GM10847 (cell line): Measurements from ENCODE around the gene ZC3H11A.

Experiments used
- POLR2A ChIP-seq: IDR thresholded peaks from 2 replicates; pipeline ENCODE4 v1.6.1; 2011; ENCODE audit not compliant: insufficient read length; ENCODE audit errors: extremely low read depth

The ZC3H11A gene

GRCh38 chr1:203795441-203796235 is at the start of gene ZC3H11A, which contains the start of gene ZBED6:
Gene ZC3H11A (plus strand): TSS chr1:203795623. CDS start chr1:203817071, 21,448 bp downstream.
Gene ZBED6 (plus strand): TSS chr1:203795623. CDS start chr1:203797523, 1,900 bp downstream.
- no peak for TF ChIP-seq POLR2A

- no peak for TF ChIP-seq POLR2A
Observed at GRCh38 chr1:203746281-203746680, 49.1 kb upstream of the ZC3H11A start.

GRCh38 chr1:203751051-203751450 is 44.4 kb upstream of the ZC3H11A start:
- TF ChIP-seq POLR2A = no peak

- TF ChIP-seq POLR2A = no peak
Observed at GRCh38 chr1:203754455-203754864, 41.0 kb upstream of the ZC3H11A start.

- TF ChIP-seq POLR2A = no peak
Observed at GRCh38 chr1:203756036-203756435, 39.4 kb upstream of the ZC3H11A start.

- no peak for TF ChIP-seq POLR2A
Observed at GRCh38 chr1:203760506-203760905, 34.9 kb upstream of the ZC3H11A start.

- TF ChIP-seq POLR2A = no peak
Observed at GRCh38 chr1:203763505-203763904, 31.9 kb upstream of the ZC3H11A start.

GRCh38 chr1:203764105-203765028 is 31.1 kb upstream of the ZC3H11A start:
- no peak for TF ChIP-seq POLR2A

- no peak for TF ChIP-seq POLR2A
Observed at GRCh38 chr1:203765029-203765837, 30.2 kb upstream of the ZC3H11A start, which contains the start of gene LAX1. Gene LAX1 (plus strand): TSS chr1:203765183. CDS start chr1:203765566, 383 bp downstream.

- no peak for TF ChIP-seq POLR2A
Observed at GRCh38 chr1:203768256-203768655, 27.2 kb upstream of the ZC3H11A start.

- no peak for TF ChIP-seq POLR2A
Observed at GRCh38 chr1:203769505-203770343, 25.7 kb upstream of the ZC3H11A start.

- TF ChIP-seq POLR2A = no peak
Observed at GRCh38 chr1:203771901-203772301, 23.5 kb upstream of the ZC3H11A start.

GRCh38 chr1:203772836-203773235 is 22.6 kb upstream of the ZC3H11A start:
- TF ChIP-seq POLR2A = no peak

- no peak for TF ChIP-seq POLR2A
Observed at GRCh38 chr1:203776636-203777035, 18.8 kb upstream of the ZC3H11A start.
